ENCODE data around the gene ALDH3B1.

The ALDH3B1 gene

DNA sequence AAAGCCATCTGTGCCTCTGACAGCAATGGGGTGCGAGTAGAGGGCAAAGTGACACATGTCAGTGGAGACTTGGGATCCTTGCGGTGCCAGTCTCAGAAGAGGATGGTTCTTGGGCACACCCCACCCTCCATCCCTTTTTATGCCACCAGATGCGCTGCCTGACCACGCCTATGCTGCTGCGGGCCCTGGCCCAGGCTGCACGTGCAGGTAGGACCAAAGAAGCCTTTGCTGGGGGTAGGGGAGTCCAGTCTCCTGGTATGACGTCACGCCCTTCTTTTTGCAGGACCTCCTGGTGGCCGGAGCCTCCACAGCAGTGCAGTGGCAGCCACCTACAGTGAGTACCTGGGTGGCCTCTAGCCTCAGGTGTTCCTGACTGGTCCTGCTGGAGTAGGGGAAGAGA lies 21.9 kb downstream of the ALDH3B1 start:
- TF ChIP-seq, protein P1, sequence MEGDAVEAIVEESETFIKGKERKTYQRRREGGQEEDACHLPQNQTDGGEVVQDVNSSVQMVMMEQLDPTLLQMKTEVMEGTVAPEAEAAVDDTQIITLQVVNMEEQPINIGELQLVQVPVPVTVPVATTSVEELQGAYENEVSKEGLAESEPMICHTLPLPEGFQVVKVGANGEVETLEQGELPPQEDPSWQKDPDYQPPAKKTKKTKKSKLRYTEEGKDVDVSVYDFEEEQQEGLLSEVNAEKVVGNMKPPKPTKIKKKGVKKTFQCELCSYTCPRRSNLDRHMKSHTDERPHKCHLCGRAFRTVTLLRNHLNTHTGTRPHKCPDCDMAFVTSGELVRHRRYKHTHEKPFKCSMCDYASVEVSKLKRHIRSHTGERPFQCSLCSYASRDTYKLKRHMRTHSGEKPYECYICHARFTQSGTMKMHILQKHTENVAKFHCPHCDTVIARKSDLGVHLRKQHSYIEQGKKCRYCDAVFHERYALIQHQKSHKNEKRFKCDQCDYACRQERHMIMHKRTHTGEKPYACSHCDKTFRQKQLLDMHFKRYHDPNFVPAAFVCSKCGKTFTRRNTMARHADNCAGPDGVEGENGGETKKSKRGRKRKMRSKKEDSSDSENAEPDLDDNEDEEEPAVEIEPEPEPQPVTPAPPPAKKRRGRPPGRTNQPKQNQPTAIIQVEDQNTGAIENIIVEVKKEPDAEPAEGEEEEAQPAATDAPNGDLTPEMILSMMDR (IDR thresholded peaks at IDR 0.05; ENCODE audit: low read depth, low read length), result no peak
- TF ChIP-seq EZH2phosphoT487 (IDR thresholded peaks at IDR 0.05; ENCODE audit: low read depth), result no peak
- no peaks in the 10 kb centered on the region for H3K9me3 ChIP-seq (ENCODE audit: insufficient read depth, low read length)
- H3K4me2 ChIP-seq (ENCODE audit: low read length), result peak overlapping the region; percentile 87
- H3K79me2 ChIP-seq (ENCODE audit: low read length), result peaks cover 27% of the 10 kb centered on the region
- H3K27ac ChIP-seq (ENCODE audit: low read length), result no peak overlapping the region
- 0 out of 2 replicates have a peak overlapping the region, but pooled peaks have one; percentile 95 for H3K9ac ChIP-seq (ENCODE audit: low read length)
- no peaks in the 10 kb centered on the region for H4K20me1 ChIP-seq (ENCODE audit: insufficient read depth, low read length)
- peaks cover 16% of the 10 kb centered on the region for H3K4me1 ChIP-seq (ENCODE audit: low read length)
- H3K4me3 ChIP-seq (ENCODE audit: low read length), result peak overlapping the region; percentile 92; the same call in 1 of the 2 replicates
- H2AFZ ChIP-seq (ENCODE audit: low read depth, low read length), result no peak overlapping the region
- no peaks in the 10 kb centered on the region for H3K27me3 ChIP-seq (ENCODE audit: low read depth, low read length)
- peaks cover 11% of the 10 kb centered on the region for H3K36me3 ChIP-seq (replicated peaks; ENCODE audit: low read depth, low read length)

DNA sequence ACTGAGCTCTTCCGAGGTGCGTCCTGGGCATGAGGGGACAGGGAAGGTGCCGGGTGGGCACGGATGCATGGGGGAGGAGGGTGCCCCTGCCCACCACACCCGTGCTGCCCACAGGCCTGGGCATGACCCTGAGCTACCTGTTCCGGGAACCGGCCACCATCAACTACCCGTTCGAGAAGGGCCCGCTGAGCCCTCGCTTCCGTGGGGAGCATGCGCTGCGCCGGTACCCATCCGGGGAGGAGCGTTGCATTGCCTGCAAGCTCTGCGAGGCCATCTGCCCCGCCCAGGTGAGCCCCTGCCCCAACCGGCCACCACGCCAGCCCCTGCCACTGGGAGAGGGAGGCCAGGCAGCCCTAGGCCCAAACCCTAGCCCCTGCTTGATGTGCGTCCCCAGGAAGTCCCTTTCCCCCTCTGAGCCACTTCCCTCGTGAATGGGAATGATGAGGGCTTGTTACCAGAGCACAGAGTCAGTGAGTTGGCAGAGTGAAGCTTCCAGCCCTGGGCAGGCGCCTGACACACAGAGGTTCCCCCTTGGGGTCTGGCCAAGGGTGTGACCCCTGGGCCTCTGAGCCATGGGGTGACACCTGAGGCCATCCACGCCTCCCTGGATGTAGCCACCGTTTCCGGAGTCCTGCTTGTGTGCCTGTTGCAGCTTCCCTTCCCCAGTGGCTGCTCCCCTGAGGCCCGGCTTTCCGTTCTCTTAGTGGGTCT lies 23.0 kb downstream of the ALDH3B1 start:
- H3K9ac ChIP-seq (ENCODE audit: low read length), result no peak overlapping the region
- H3K27me3 ChIP-seq (ENCODE audit: low read depth, low read length), result no peaks in the 10 kb centered on the region
- no peak overlapping the region for H3K27ac ChIP-seq (ENCODE audit: low read length)
- H2AFZ ChIP-seq (ENCODE audit: low read depth, low read length), result no peak overlapping the region
- peaks cover 11% of the 10 kb centered on the region for H3K36me3 ChIP-seq (replicated peaks; ENCODE audit: low read depth, low read length)
- H3K9me3 ChIP-seq (ENCODE audit: insufficient read depth, low read length), result no peaks in the 10 kb centered on the region
- TF ChIP-seq EZH2phosphoT487 (IDR thresholded peaks at IDR 0.05; ENCODE audit: low read depth), result no peak
- TF ChIP-seq, protein P1 (IDR thresholded peaks at IDR 0.05; ENCODE audit: low read depth, low read length), result no peak
- peaks cover 19% of the 10 kb centered on the region for H3K4me1 ChIP-seq (ENCODE audit: low read length)
- H3K4me3 ChIP-seq (ENCODE audit: low read length), result no peak overlapping the region
- H3K79me2 ChIP-seq (ENCODE audit: low read length), result peaks cover 27% of the 10 kb centered on the region
- no peaks in the 10 kb centered on the region for H4K20me1 ChIP-seq (ENCODE audit: insufficient read depth, low read length)
- no peak overlapping the region for H3K4me2 ChIP-seq (ENCODE audit: low read length)

DNA sequence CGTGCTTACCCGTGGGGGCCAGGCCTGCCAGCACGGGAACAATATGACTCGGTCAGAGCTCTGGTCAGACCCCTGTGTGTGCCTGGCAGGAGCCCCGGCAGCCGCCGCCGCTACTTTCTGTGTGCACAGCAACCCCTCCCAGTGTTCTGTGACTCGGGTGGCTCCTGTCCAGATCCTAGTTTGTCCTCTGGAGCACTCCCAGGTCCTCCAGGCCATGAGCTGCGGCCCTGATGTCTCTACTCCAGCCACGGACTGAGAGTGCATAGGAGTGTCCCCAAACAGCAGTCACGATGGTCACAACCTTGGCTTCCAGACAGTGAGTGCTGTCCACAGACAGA lies 23.6 kb downstream of the ALDH3B1 start:
- Histone ChIP-seq H3K27me3 (ENCODE audit: low read depth, low read length) (no peaks in the 10 kb centered on the region), H3K27ac (ENCODE audit: low read length) (no peak overlapping the region), H4K20me1 (ENCODE audit: insufficient read depth, low read length) (no peaks in the 10 kb centered on the region), H2AFZ (ENCODE audit: low read depth, low read length) (no peak overlapping the region), H3K4me2 (ENCODE audit: low read length) (no peak overlapping the region), H3K79me2 (ENCODE audit: low read length) (peaks cover 27% of the 10 kb centered on the region), H3K4me1 (ENCODE audit: low read length) (peaks cover 23% of the 10 kb centered on the region), H3K36me3 (replicated peaks; ENCODE audit: low read depth, low read length) (peaks cover 11% of the 10 kb centered on the region), H3K9ac (ENCODE audit: low read length) (no peak overlapping the region), H3K4me3 (ENCODE audit: low read length) (no peak overlapping the region), H3K9me3 (ENCODE audit: insufficient read depth, low read length) (no peaks in the 10 kb centered on the region)
- TF ChIP-seq, protein P1 (IDR thresholded peaks at IDR 0.05; ENCODE audit: low read depth, low read length), result no peak
- TF ChIP-seq EZH2phosphoT487 (IDR thresholded peaks at IDR 0.05; ENCODE audit: low read depth), result no peak

DNA sequence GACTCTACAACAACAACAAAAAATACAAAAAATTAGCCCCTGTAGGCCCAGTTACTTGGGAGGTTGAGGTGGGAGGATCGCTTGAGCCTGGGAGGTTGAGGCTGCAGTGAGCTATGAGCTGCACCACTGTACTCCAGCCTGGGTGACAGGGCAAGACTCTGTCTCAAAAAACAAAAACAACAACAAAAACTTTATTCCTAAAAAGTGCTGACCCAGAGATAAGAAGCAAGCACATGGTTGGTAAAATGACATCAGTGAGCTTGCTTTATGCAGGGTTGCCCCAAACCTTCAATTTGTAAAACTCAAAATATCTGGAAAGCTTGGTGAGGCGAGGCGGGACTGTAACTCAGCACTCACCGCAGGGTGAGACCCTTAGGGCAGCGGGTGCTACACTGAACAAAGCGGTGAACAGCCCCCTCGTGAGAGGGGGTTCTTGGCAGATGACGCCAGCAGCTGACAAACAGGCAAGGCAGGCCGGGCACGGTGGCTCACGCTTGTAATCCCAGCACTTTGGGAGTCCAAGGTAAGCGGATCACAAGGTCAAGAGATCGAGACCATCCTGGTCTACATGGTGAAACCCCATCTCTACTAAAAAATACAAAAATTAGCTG lies 25.2 kb downstream of the ALDH3B1 start:
- no peak overlapping the region for H2AFZ ChIP-seq (ENCODE audit: low read depth, low read length)
- H4K20me1 ChIP-seq (ENCODE audit: insufficient read depth, low read length), result no peaks in the 10 kb centered on the region
- no peak overlapping the region for H3K27ac ChIP-seq (ENCODE audit: low read length)
- no peak overlapping the region for H3K4me2 ChIP-seq (ENCODE audit: low read length)
- H3K4me3 ChIP-seq (ENCODE audit: low read length), result no peak overlapping the region
- TF ChIP-seq EZH2phosphoT487 (IDR thresholded peaks at IDR 0.05; ENCODE audit: low read depth), result no peak
- TF ChIP-seq, protein P1 (IDR thresholded peaks at IDR 0.05; ENCODE audit: low read depth, low read length), result no peak
- H3K79me2 ChIP-seq (ENCODE audit: low read length), result peaks cover 40% of the 10 kb centered on the region
- no peaks in the 10 kb centered on the region for H3K9me3 ChIP-seq (ENCODE audit: insufficient read depth, low read length)
- peaks cover 11% of the 10 kb centered on the region for H3K36me3 ChIP-seq (replicated peaks; ENCODE audit: low read depth, low read length)
- peaks cover 22% of the 10 kb centered on the region for H3K4me1 ChIP-seq (ENCODE audit: low read length)
- H3K9ac ChIP-seq (ENCODE audit: low read length), result no peak overlapping the region
- no peaks in the 10 kb centered on the region for H3K27me3 ChIP-seq (ENCODE audit: low read depth, low read length)
